Stimulated activated CD8-positive, alpha-beta memory T cell treated with anti-CD3 and anti-CD28 coated beads, Interleukin-7, amount 100 ng/mL, for 48 hours (primary cell): ENCODE data around the gene NF1.
"Not testable (repeated sequence)": the region's sequence is repeated elsewhere in the genome, so short reads cannot be mapped to it uniquely, and the experiment has no call there.

Experiments
- DNase-seq, 2 donors: peaks; one replicate each; pipeline ENCODE4 v3.0.0-alpha.2; 2020; ENCODE audit warnings: low read depth in 1 of 2; ENCODE audit errors: extremely low read depth in 1 of 2

NF1 gene

DNA sequence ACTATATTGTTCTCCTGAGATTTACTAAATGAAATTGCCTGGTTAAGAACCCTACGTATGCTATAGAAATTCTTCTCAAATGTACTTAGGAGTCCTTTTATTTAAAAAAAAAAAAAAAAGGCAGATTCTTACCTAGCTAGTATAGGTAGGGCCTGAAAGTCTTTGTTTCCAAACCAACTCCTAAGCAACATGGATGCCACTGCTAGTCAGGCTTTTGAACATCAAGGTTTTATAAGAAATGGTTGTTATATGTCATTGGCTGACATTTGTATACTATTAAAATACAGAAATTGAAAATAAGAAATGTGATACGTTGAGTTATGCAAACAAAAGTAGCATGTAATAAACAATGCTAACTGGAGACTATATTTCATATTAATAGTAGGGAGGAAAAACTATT lies 225.5 kb downstream of the NF1 start:
- DNase-seq, result no peak

DNA sequence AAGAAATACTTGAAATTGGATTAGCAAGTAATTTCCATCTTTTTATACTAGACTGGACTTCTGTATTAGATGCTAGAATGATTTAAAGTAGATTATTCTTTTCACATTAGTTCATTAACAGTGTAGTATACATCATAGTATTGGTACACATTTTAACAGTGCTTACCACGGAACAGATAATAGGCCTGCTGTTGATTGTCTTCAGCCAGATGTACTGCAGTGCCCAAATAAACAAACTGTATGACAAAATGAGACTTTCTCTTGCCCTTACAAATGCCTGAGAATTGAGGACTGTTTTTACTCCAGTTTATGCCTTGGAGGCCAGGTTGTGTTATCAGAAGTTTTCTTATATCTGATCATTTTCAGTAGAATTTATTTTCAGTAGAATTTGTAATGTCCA lies 226.0 kb downstream of the NF1 start:
- no peak for DNase-seq

DNA sequence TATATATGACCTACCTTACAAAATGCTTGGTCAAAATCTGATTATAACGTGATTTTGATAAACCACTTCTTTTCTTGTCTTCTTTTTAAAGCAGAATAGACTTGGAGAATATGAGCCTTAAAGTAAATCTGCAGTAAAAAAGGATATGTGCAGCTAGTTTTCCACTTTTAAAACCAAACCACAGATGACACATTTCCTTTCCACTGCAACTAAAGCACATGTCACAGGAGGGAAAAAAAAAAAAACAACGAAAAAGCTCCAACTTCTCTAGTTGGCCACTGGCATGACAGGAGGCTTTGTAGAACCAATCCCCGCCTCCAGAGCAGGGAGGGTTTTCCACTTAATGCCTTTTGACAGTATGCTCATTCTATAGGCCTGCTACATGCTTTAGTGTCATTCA lies 226.7 kb downstream of the NF1 start, which contains the start of gene EVI2A:
EVI2A (minus strand) TSS at position 142 of the 400 bp plus-strand sequence. CDS start 2,609 bp downstream, outside the sequence.
- DNase-seq, result peak; percentile 44 to 76

DNA sequence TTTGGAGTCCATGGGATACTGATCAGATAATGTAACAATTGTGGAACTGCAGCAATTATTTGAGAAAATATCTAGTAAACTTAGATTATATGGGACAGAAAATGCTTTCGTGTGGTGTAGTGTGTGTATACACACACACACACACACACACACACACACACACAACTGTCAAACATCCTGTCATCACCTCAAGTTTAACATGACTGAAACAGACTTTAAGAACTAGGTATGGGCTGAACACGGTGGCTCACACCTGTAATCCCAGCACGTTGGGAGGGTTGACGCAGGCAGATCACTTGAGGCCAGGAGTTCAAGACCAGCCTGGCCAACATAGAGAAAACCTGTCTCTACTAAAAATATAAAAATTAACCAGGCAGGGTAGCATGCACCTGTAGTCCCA lies 227.2 kb downstream of the NF1 start:
- DNase-seq, result no peak

DNA sequence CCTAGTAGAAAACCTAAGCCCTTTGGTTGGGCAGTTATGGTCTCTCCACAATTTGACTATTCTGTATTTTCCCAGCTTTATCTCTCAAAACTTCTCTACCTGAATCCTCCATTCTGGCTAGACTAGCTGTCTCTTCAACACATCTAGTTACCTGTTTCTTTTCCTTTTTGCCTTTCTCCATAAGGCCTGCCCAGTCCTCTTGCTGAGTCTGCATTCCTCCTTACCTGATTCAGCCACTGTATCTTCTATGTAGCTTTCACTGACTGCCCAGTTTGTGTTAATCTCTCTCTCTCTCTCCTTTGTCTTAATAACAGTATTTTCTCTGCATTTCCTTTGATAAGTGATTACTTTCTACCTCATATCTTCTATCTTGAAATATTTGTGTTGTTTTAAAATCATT lies 228.8 kb downstream of the NF1 start:
- no peak for DNase-seq

DNA sequence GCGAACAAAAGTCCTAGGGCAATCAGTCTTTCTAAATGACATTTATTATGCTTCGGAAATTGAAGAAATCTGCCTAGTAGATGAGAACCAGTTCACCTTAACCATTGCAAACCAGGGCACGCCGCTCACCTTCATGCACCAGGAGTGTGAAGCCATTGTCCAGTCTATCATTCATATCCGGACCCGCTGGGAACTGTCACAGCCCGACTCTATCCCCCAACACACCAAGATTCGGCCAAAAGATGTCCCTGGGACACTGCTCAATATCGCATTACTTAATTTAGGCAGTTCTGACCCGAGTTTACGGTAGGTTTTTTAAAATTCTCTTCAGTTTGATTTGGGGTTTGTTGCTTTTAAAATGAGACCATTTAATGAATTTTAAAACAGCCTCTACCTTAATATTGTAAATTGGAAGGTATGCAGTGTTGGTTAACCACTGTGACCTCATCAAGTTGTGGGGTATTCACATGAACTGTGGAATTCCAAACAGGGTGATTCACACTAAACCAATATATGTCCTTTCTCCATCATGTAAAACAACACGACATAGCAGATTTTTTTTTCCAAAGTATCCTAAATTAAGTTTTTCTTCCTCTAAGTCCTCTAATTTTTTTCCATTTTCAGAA lies 232.9 kb downstream of the NF1 start:
- no peak for DNase-seq

DNA sequence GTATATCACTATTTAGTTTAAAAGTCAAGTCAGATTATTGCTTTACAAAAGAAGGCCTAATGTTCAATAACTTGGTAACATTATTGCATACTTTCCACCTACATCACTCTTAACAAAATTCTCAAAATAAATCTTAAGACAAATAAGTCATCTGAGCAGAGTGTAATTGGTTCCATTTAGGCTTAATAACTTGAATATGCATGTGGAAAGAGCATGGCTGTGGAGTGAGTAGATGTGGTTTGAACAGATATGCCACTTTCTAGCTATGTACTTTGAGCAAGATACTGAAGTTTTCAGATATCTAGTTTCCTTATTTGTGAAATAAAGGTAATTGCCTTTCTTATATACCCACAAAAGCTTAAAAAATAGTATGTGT lies 233.4 kb downstream of the NF1 start:
- no peak for DNase-seq

DNA sequence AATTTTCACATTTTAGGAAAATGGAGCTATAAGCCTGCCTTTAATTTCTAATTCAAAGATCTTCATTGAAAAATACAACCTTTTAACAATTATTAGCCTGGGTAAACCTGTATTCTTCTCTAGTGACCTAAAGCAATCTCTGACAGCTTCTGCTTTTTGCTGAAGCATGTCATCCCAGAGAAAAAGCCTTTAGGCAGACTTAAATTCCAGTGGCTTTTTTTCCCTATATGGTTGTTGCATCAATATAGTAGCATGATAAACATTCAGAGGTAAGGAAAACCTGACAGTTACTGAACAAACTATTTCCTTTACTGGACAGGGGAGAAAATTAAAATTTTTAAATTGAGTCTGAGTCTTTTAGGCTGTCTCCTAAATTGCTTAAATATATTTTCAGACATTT lies 234.4 kb downstream of the NF1 start:
- no peak for DNase-seq

DNA sequence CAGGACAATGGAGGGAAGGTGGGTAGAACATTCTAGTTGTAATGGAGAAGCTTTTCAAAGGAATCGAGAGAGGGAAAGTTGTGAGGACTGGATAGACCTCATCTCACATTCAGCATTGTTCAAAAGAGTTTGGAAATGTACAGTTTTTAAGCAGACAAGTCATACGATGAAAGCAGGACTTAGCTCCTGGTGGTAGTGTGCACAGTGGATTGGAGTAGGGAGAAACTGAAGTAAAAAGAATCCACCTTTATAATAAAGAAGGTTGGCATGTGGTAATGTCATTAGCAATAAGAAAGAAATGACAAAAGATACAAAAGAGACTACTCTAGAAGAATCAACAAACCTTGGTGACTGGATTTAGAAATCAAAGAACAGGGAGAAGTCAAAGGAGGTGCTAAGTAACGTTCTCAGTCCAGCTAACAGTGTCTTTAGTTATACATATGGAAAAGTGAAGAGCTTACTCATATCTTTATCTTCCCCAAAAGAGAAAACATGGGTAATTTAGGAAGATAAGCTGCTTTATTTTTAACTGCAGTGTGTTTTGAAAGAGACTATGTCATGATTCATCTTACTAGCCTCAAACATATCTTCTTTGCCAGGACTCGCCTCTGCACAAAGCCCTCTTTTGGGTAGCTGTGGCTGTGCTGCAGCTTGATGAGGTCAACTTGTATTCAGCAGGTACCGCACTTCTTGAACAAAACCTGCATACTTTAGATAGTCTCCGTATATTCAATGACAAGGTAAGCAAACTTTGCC lies 245.3 kb downstream of the NF1 start:
- DNase-seq, result no peak

DNA sequence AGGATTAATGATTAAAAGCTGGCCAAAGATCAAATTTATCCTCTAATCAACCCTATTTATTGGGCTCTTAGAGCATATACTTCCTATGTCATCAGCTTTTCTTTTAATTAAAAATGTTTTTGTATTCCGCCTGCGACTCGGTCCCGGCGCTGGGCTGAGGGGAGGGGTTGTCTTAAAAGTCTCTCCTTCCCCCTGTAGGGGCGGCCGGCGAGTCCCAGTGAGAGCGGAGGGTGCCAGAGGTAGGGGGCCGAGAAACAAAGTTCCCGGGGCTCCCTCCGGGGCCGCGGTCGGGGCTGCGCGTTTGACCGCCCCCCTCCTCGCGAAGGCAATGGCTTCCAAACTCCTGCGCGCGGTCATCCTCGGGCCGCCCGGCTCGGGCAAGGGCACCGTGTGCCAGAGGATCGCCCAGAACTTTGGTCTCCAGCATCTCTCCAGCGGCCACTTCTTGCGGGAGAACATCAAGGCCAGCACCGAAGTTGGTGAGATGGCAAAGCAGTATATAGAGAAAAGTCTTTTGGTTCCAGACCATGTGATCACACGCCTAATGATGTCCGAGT lies 250.5 kb downstream of the NF1 start:
- not testable (repeated sequence) for DNase-seq

DNA sequence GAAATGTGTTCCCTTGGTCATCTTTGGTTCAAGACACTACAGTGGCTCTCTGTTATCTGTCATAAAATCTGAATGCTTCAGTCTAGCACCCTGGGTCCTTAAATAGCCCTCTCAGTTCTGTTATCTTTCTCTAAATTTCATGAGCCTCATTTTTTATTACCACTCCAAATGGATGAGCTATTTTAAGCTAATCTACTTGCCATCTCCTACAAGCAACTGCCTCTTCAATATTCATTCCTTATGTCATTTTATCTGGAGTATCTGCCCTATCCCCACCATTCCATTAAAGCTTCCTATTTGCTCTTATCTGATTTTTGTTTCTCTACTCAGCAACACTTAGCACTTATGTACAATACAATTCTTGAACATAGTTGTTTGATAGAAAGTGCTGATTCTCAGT lies 254.7 kb downstream of the NF1 start:
- DNase-seq, result no peak

DNA sequence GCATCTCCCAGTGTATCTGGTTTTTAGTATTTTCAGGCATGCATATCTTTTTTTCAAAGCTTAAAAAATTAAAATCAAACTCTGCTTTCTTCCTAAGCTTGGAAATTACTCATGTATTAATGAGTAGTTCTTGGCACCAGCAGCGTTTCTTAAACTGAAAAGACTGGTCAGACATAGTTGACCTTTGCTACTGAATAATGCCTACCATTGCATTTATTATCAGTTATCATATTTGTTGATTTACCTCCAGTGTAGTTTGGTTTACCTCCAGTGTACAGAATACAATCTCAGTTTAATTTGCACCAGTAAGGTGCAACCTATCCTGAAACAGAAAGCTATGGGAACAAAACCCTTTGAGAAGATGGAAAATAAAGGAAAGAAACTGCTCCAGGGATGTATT lies 261.2 kb downstream of the NF1 start:
- no peak for DNase-seq

DNA sequence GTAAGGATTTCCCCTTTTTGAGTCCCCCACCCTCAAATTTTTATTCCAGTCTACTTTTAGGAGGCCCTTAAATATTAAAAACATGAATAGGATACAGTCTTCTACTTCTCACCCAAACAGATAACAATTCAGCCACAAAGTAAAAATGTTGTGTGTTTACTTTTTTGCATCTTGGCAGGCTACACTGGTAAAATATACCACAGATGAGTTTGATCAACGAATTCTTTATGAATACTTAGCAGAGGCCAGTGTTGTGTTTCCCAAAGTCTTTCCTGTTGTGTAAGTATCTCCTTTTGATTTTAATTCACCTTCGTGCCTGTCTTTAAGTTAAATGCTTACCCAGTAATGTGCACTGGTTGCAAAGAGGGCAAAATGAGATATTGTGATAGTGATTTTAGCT lies 262.3 kb downstream of the NF1 start:
- DNase-seq, result no peak

DNA sequence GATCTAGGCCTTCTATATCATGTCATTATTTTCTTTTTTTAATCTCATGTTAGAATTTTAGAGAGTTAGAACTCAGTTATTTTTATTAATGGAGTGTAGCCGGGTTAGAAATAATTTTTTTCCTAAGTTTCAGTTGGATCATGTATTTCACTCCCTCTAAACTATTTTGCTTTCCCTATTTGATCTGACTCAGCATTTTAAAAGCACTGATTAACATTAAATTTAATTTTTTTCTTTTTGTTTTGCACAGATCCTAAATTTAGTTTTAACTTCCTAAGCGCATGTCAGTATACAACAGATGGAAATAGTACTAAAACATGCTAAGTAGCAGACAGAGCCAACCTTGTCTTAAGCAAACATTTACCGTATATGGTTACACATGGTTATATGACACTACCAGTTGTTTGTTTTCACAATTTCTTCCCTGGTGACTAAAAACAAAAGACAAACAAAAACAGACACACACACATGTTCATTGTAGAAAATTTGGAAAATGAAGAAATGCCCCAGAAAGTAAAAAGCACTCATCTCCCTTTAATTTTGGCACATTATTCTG lies 263.1 kb downstream of the NF1 start:
- no peak for DNase-seq

DNA sequence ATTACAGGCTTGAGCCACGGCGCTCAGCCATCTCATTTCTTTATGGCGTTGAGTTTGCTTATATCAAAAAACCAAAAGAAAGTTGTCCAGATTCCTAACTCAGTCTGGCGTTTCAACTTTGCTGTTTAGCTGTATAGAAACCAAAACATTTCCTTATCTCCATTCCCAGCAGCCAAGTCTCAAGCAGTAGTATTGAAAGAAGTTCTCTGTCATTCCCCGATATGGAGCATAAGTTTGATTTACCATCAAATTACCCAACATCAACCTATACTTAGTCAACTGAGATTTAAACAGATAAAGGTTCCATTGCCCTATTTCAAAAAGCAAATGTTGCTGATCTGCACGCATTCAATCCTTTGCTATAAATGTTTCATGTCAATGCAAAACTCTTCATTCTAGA lies 269.2 kb downstream of the NF1 start:
- no peak for DNase-seq

DNA sequence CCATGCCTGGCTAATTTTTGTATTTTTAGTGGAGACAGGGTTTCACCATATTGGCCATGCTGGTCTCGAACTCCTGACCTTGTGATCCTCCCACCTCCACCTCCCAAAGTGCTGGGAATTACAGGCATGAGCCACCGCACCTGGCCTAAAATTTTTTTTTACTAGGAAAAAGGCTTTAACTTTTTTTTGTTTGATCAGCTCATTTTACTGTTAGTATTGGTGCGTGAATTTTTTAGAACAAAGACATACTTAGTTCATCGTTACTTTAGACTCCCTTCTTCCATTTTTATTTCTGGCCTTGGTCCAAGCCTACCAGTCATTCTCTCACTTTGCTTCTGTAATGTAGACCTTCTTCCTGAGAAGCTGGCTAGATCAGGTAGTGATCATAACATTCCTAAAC lies 271.3 kb downstream of the NF1 start:
- no peak for DNase-seq

DNA sequence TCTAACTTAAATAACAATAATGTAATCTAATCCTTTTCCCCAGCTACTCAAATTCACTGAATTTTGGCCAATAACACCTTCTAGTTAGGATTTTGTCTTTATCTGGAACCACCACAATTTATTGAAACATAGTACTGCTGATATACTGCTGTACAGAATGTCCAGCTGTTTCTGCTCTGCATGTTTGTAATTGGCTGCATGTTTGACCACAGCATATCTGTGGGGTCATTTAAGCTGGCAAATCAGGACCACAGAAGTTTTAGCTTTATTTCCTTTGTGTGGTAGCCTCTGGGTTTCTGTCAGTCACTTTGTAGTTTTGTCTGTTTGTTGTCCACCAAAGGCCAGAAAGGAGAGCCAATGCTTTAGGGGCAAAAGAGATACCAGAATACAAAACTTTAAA lies 274.5 kb downstream of the NF1 start:
- no peak for DNase-seq

DNA sequence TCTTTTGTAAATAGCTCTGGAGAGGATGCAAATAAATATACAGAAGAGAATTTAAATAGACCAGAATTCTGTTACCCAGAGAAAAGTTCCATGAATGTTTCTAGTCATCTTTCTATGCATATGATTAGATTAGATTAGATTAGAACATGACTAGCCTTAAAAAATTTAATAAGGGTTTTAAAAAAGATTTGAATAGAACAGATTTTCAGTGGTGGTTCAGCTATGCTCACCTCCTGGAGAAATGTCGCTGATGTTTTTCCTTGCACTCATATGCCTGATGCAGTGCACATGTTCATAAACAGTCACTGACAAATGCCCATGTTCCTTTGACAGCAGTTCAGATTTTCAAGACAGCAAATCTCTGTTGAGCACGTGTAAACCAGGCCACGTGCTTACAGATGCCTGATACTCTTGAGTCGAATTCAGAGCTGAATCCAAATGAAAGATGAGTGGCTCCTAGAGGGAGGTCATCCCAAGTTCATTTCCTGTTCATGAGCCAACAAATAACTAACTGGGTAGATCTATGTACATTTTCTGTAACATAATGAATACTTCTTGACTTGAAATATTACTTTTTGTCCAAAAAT lies 276.8 kb downstream of the NF1 start:
- DNase-seq, result no peak

DNA sequence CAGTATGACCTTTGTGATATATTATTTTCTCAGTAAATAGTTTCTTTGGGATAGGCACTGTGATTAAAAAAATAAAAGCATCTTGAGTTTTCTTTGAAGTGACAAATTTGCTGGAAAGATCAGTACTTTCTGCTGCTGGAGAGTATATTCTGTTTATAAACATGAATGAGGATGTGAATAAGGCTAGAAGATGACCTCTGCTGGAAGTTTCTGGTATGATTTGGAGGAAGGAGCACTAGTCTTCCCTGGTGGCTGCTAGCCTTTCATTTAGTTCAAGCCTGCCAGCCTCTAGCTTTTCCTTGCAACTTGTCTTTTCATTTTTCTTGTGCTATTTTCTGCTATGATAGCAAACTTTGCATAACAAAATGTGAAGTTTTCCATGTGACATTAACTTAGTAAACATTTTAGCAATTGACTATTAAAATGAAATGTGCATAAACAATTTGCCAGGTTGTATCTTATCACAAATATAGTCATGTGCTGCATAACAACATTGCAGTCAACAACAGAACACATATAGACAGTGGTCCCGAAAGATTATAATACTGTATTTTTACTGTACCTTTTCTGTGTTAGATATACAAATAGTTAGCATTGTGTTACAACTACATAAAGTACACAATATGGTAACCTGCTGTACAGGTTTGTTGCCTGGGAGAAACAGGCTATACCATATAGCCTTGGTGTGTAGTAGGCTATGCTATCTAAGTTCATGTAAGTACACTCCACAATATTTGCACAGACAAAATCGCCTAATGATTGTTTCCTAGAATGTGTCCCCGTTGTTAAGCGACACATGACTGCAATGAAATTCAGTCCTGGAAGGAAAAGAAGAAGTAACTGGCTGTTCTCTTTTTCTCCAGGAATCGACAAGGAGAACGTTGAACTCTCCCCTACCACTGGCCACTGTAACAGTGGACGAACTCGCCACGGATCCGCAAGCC lies 278.6 kb downstream of the NF1 start:
- DNase-seq, result no peak

DNA sequence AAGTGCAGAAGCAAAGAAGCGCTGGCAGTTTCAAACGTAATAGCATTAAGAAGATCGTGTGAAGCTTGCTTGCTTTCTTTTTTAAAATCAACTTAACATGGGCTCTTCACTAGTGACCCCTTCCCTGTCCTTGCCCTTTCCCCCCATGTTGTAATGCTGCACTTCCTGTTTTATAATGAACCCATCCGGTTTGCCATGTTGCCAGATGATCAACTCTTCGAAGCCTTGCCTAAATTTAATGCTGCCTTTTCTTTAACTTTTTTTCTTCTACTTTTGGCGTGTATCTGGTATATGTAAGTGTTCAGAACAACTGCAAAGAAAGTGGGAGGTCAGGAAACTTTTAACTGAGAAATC lies 279.3 kb downstream of the NF1 start:
- DNase-seq, result no peak

DNA sequence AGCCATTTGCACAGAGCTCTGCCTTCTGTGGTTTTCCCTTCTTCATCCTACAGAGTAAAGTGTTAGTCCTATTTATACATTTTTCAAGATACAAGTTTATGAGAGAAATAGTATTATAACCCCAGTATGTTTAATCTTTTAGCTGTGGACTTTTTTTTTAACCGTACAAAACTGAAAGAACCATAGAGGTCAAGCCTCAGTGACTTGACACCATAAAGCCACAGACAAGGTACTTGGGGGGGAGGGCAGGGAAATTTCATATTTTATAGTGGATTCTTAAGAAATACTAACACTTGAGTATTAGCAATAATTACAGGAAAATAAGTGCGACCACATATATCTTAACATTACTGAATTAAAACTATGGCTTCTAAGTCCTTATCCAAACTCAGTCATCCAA lies 279.7 kb downstream of the NF1 start:
- no peak for DNase-seq
